ENCODE data around the gene IFITM2. TPM values are rescaled to one million over a fixed set of nuclear protein-coding genes. Genes with fewer than 3 reads are reported as not detected.

Gene IFITM2
- polyA plus RNA-seq, 1 of the 3 experiments (the other 2 are of a cell fraction) = 518 TPM

DNA sequence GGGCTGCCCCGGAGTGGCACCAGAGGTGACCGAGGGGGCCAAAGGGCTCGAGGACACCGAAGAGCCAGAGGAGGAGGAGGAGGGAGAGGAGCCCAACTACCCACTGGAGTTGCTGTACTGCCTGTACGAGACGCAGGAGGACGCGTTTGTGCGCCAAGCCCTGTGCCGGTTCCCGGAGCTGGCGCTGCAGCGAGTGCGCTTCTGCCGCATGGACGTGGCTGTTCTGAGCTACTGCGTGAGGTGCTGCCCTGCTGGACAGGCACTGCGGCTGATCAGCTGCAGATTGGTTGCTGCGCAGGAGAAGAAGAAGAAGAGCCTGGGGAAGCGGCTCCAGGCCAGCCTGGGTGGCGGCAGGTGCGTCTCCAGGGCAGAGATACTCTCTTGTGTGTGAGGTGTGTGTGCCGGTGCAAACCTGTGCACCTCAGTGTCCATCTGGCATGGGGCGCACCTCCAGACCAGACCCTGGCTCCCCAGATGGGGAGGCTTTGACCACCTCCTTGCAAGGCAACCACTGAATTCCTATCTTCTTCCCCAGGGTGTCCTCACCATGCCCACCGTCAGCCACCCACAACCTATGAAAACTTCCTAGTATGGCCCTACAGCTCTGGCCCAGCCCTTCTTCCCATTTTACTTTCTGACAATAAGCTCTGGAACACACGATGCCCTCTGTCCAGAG is 26.0 kb upstream of the IFITM2 start:
- peak; percentile 32 for DNase-seq
- WGBS (ENCODE audit: low lambda C conversion rate) = 7% methylated on average over 11 of the region's 26 CpGs
- no peaks in the 10 kb centered on the region for H3K79me2 ChIP-seq (ENCODE audit: insufficient read depth)
- no peaks in the 10 kb centered on the region for H3K9me2 ChIP-seq
- H3K4me3 ChIP-seq (ENCODE audit: low read depth in 2 of 2, low read length in 1 of 2) = no peak overlapping the region
- no peaks in the 10 kb centered on the region for H3K9me3 ChIP-seq
- peaks cover 56% of the 10 kb centered on the region for H3K27me3 ChIP-seq (ENCODE audit: insufficient read depth)
- no peak overlapping the region for H3K27ac ChIP-seq (ENCODE audit: low read depth in 2 of 2, low read length in 1 of 2)
- H4K20me1 ChIP-seq (ENCODE audit: insufficient read depth) = no peaks in the 10 kb centered on the region
- ChIA-PET CTCF (interaction anchor here (1.4 to 4.1 kb wide), 3 partner anchors 24 to 36 kb away, joined by 3 to 16 read pairs (median 3); no protein-coding TSS in a partner anchor), POLR2A (no interaction called here)
- TF ChIP-seq, protein P1, sequence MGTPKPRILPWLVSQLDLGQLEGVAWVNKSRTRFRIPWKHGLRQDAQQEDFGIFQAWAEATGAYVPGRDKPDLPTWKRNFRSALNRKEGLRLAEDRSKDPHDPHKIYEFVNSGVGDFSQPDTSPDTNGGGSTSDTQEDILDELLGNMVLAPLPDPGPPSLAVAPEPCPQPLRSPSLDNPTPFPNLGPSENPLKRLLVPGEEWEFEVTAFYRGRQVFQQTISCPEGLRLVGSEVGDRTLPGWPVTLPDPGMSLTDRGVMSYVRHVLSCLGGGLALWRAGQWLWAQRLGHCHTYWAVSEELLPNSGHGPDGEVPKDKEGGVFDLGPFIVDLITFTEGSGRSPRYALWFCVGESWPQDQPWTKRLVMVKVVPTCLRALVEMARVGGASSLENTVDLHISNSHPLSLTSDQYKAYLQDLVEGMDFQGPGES (IDR thresholded peaks at IDR 0.05; ENCODE audit: low read depth, low read length) = no peak
- TF ChIP-seq, protein P2, sequence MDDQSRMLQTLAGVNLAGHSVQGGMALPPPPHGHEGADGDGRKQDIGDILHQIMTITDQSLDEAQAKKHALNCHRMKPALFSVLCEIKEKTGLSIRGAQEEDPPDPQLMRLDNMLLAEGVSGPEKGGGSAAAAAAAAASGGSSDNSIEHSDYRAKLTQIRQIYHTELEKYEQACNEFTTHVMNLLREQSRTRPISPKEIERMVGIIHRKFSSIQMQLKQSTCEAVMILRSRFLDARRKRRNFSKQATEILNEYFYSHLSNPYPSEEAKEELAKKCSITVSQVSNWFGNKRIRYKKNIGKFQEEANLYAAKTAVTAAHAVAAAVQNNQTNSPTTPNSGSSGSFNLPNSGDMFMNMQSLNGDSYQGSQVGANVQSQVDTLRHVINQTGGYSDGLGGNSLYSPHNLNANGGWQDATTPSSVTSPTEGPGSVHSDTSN (IDR thresholded peaks at IDR 0.05) = no peak
- TF ChIP-seq NFIC (IDR thresholded peaks at IDR 0.05; ENCODE audit: borderline replicate concordance) (no peak), JUND (IDR thresholded peaks at IDR 0.05) (no peak), MEF2A (IDR thresholded peaks at IDR 0.05; ENCODE audit: borderline replicate concordance, low read depth) (no peak), CHD2 (IDR thresholded peaks at IDR 0.05; ENCODE audit: low read length, partially characterized antibody) (no peak)
- H3K36me3 ChIP-seq (replicated peaks in 1 of 2; ENCODE audit: control insufficient read depth in 1 of 2, insufficient read depth in 2 of 2, low read length in 1 of 2) = no peaks in the 10 kb centered on the region
- H3K4me1 ChIP-seq (ENCODE audit: control insufficient read depth in 1 of 2, insufficient read depth in 2 of 2, low read depth in 1 of 2, low read length in 1 of 2) = no peaks in the 10 kb centered on the region
- no peak overlapping the region for H3K9ac ChIP-seq
- no peaks in the 10 kb centered on the region for H3F3A ChIP-seq (replicated peaks; ENCODE audit: insufficient read depth)
- no peak overlapping the region for H3K4me2 ChIP-seq
- H2AFZ ChIP-seq (ENCODE audit: low read depth) = no peak overlapping the region

DNA sequence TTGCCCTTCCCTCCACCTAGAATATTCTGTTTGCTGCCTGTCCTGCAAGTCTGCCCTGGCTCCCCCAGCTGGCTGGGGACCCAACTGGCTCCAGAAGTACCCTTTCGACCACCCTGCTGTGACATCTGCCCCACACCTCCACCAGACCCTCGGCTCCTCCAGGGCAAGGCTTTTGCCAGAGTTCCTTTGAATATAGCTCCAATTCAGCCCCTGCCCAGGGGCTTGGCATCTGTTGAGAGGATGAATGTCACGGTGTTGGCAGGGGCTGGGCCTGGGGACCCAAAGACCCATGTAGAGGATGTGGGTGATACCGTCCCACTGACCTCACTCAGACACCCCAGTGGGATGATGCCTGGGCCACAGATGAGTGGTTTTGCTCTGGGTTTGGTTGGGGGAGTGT is 25.4 kb upstream of the IFITM2 start:
- no peaks in the 10 kb centered on the region for H4K20me1 ChIP-seq (ENCODE audit: insufficient read depth)
- H3F3A ChIP-seq (replicated peaks; ENCODE audit: insufficient read depth) = no peaks in the 10 kb centered on the region
- no peak overlapping the region for H3K9ac ChIP-seq
- ChIA-PET POLR2A (no interaction called here), CTCF (interaction anchor here (4.1 kb wide), 1 partner anchor 31 kb away, joined by 16 read pairs; no protein-coding TSS in a partner anchor)
- H3K79me2 ChIP-seq (ENCODE audit: insufficient read depth) = no peaks in the 10 kb centered on the region
- no peak overlapping the region for H3K4me2 ChIP-seq
- no peaks in the 10 kb centered on the region for H3K9me3 ChIP-seq
- 5% methylated on average over 4 of the region's 4 CpGs for WGBS (ENCODE audit: low lambda C conversion rate)
- TF ChIP-seq TEAD4 (IDR thresholded peaks at IDR 0.05; ENCODE audit: borderline replicate concordance, insufficient read depth) (no peak), RXRA (IDR thresholded peaks at IDR 0.05; ENCODE audit: borderline replicate concordance, low read depth) (no peak), JUND (IDR thresholded peaks at IDR 0.05) (no peak)
- TF ChIP-seq, protein P3, sequence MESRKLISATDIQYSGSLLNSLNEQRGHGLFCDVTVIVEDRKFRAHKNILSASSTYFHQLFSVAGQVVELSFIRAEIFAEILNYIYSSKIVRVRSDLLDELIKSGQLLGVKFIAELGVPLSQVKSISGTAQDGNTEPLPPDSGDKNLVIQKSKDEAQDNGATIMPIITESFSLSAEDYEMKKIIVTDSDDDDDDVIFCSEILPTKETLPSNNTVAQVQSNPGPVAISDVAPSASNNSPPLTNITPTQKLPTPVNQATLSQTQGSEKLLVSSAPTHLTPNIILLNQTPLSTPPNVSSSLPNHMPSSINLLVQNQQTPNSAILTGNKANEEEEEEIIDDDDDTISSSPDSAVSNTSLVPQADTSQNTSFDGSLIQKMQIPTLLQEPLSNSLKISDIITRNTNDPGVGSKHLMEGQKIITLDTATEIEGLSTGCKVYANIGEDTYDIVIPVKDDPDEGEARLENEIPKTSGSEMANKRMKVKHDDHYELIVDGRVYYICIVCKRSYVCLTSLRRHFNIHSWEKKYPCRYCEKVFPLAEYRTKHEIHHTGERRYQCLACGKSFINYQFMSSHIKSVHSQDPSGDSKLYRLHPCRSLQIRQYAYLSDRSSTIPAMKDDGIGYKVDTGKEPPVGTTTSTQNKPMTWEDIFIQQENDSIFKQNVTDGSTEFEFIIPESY (IDR thresholded peaks at IDR 0.05; ENCODE audit: borderline replicate concordance, low read depth) = no peak
- H3K9me2 ChIP-seq = no peaks in the 10 kb centered on the region
- H3K27me3 ChIP-seq (ENCODE audit: insufficient read depth) = peaks cover 56% of the 10 kb centered on the region
- DNase-seq = peak; percentile 25
- H3K27ac ChIP-seq (ENCODE audit: low read depth in 2 of 2, low read length in 1 of 2) = no peak overlapping the region
- no peak overlapping the region for H2AFZ ChIP-seq (ENCODE audit: low read depth)
- no peaks in the 10 kb centered on the region for H3K4me1 ChIP-seq (ENCODE audit: control insufficient read depth in 1 of 2, insufficient read depth in 2 of 2, low read depth in 1 of 2, low read length in 1 of 2)
- no peaks in the 10 kb centered on the region for H3K36me3 ChIP-seq (replicated peaks in 1 of 2; ENCODE audit: control insufficient read depth in 1 of 2, insufficient read depth in 2 of 2, low read length in 1 of 2)
- no peak overlapping the region for H3K4me3 ChIP-seq (ENCODE audit: low read depth in 2 of 2, low read length in 1 of 2)
